ENCODE measurements around the gene USP2.

DNA sequence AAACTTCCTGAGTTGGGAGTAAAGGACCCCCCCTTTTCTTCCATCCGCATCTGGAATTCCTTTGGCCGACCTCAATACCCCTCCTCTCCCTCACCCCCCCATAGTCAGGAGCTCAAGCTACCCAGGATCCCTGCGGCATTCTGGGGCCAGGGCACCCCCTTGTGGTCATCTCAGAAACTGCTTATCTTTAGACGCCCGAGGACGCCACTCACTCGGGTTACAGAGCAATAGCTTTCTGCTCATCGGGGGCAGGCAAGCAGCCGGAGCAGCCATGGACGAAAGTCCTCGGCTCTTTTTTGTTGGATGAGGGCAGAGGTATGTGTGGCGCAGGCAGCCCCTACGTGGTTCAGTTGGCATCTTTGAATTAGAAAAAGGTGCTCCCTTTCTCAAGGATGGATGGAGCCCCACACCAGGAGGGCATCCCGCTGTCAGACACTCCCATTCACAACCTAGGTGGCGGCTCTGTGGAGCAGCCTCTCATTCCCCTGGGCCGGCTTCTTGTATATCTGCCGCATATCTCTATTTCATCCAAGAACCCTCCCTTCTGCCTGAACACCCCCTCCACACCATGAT, 43.1 kb downstream of the USP2 start:
- TF ChIP-seq, protein P1, sequence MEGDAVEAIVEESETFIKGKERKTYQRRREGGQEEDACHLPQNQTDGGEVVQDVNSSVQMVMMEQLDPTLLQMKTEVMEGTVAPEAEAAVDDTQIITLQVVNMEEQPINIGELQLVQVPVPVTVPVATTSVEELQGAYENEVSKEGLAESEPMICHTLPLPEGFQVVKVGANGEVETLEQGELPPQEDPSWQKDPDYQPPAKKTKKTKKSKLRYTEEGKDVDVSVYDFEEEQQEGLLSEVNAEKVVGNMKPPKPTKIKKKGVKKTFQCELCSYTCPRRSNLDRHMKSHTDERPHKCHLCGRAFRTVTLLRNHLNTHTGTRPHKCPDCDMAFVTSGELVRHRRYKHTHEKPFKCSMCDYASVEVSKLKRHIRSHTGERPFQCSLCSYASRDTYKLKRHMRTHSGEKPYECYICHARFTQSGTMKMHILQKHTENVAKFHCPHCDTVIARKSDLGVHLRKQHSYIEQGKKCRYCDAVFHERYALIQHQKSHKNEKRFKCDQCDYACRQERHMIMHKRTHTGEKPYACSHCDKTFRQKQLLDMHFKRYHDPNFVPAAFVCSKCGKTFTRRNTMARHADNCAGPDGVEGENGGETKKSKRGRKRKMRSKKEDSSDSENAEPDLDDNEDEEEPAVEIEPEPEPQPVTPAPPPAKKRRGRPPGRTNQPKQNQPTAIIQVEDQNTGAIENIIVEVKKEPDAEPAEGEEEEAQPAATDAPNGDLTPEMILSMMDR (IDR thresholded peaks at IDR 0.05): peak; percentile 70 to 79 (median 72)
- TF ChIP-seq POLR2A (IDR thresholded peaks at IDR 0.05) (no peak), POLR2AphosphoS5 (IDR thresholded peaks at IDR 0.05) (peak; percentile 38)
